HFFc6 (cell line): ENCODE results near the gene MOGAT3. TPM values are rescaled to one million over a fixed set of nuclear protein-coding genes. Genes with fewer than 3 reads are reported as not detected.

Experiments
- DNase-seq: peaks from one replicate; pipeline ENCODE4 v3.0.0-alpha.2; 2018
- H3K27ac Mint-ChIP-seq: 2 replicates; pipeline ENCODE4 v1.8.0; 2020; ENCODE audit warnings: mild to moderate bottlenecking, mixed read lengths
- H3K27me3 Mint-ChIP-seq: 2 replicates; pipeline ENCODE4 v1.8.0; 2021; ENCODE audit warnings: mild to moderate bottlenecking, moderate library complexity, mixed read lengths; ENCODE audit not compliant: insufficient read depth
- H3K36me3 Mint-ChIP-seq: 2 replicates; pipeline ENCODE4 v1.8.0; 2021; ENCODE audit warnings: low read depth, mixed read lengths
- H3K4me1 Mint-ChIP-seq: 2 replicates; pipeline ENCODE4 v1.8.0; 2020; ENCODE audit warnings: low read depth, mixed read lengths
- H3K4me3 Mint-ChIP-seq: 2 replicates; pipeline ENCODE4 v1.8.0; 2020; ENCODE audit warnings: mild to moderate bottlenecking, moderate library complexity, mixed read lengths
- H3K9me3 Mint-ChIP-seq: 2 replicates; pipeline ENCODE4 v1.8.0; 2020; ENCODE audit warnings: mild to moderate bottlenecking, mixed read lengths
- total RNA-seq, 6 experiments: library from RNA; stranded (reverse); fragmentation: NEBNext Ultra II Directional; extraction: Animal tissue kit (Norgen Biotek cat#: 25700); gene quantifications; 2 replicates in 1 of 6; 3 replicates in 5 of 6; pipeline ENCODE4 v1.2.3, GENCODE V29; 2021
- TF ChIP-seq, protein P1 (sequence below): fragments of 200-600 bp; sonication (generic); IDR thresholded peaks from 2 replicates; pipeline ENCODE4 v1.5.0; 2021; ENCODE audit warnings: antibody characterized with exemption, mild to moderate bottlenecking

MOGAT3 gene
- total RNA-seq, 6 experiments from 2014 or later = not detected

DNA sequence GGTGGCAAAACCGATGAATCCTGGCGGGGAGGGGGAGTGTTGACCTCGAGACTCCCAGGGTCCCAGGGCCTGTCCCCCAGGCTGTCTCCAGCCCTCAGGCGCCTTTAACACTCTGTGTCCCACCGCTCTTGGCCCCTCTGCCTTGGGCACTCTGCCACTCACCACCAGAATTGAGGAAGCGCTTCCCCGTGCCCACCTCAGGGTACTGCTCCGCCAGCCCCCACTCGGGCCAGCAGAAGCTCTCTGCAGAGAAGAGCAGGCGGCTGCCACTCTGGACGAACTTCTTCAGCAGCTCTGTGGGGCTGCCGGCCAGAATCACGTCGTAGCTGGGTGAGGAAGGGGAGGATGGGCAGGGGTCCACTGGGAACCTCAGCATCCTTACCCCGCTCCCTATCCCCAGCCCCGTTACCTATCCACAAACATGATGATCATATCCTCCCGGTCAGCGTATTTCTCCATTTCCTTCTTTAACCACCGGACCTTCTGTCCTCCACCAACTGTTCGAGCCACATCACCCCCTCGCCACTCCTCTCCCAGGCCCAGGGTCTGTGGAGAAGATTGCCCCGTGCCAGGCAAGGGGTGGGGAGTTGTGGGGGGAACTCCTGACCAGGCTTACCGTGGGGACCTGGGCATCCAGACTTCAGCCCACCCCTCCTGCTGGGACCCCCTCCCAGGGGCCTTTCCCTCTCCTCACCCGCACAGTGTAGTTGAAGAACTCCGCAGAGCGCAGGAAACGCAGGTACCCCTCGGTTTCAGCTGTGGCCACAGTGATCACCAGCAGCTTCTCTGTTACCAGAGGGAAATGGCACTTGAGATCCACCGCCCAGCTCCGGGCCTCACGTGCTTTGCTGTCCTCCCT, 15.4 kb upstream of the MOGAT3 start:
- peak overlapping the region; percentile 73 for H3K27ac Mint-ChIP-seq
- no peak for DNase-seq
- peaks cover 41% of the 10 kb centered on the region for H3K4me1 Mint-ChIP-seq
- peaks cover 7% of the 10 kb centered on the region; the same call in 1 of the 2 replicates for H3K36me3 Mint-ChIP-seq
- TF ChIP-seq, protein P1, sequence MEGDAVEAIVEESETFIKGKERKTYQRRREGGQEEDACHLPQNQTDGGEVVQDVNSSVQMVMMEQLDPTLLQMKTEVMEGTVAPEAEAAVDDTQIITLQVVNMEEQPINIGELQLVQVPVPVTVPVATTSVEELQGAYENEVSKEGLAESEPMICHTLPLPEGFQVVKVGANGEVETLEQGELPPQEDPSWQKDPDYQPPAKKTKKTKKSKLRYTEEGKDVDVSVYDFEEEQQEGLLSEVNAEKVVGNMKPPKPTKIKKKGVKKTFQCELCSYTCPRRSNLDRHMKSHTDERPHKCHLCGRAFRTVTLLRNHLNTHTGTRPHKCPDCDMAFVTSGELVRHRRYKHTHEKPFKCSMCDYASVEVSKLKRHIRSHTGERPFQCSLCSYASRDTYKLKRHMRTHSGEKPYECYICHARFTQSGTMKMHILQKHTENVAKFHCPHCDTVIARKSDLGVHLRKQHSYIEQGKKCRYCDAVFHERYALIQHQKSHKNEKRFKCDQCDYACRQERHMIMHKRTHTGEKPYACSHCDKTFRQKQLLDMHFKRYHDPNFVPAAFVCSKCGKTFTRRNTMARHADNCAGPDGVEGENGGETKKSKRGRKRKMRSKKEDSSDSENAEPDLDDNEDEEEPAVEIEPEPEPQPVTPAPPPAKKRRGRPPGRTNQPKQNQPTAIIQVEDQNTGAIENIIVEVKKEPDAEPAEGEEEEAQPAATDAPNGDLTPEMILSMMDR = no peak
- H3K4me3 Mint-ChIP-seq = peak overlapping the region; percentile 98
- no peaks in the 10 kb centered on the region for H3K9me3 Mint-ChIP-seq
- peaks cover 3% of the 10 kb centered on the region; the same call in 1 of the 2 replicates for H3K27me3 Mint-ChIP-seq

DNA sequence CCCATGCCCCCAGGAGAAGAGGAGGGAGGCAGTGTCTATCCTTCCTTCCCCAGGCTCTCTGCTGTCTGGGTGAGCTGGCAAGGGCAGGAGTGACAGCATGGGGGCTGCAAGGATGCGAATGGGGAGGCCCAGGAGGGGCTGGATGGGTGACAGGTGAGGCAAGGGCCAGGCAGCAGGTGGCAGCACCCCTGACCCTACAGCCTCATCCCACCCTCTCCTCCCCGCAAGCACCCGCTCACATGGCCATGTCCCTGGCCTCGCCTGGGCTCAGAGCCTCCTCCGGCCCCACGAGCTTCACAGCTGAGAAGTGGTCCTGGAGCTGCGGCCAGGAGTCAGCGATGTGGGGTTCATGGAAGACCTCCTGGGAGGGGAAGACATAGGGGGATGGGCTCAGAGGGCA, 11.2 kb upstream of the MOGAT3 start:
- Mint-ChIP-seq H3K9me3 (no peaks in the 10 kb centered on the region), H3K27me3 (peaks cover 3% of the 10 kb centered on the region; the same call in 1 of the 2 replicates), H3K4me1 (peaks cover 20% of the 10 kb centered on the region), H3K27ac (no peak overlapping the region), H3K4me3 (no peak overlapping the region), H3K36me3 (peaks cover 11% of the 10 kb centered on the region; the same call in 1 of the 2 replicates)
- TF ChIP-seq, protein P1 = no peak
- no peak for DNase-seq

DNA sequence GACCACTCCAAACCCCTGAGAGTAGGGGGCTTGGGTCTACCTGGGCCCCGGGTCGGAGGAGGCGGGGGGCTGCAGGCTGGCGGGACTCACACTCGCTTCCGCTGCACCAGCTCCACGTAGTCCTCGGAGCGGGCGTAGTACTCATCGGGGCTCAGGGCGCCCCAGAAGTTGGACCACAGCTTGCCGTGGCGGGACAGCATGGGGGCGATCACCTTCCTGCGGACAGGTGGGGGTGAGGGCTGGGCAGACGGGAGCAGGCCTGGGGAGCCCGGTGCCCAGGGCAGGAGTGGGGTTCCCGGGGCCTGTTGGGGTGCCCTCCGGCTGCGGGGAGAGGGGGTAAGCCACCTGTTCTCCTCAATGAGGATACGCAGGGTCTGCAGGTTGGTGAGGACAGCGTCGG, 10.7 kb upstream of the MOGAT3 start:
- Mint-ChIP-seq H3K36me3 (peaks cover 8% of the 10 kb centered on the region; the same call in 1 of the 2 replicates), H3K9me3 (no peaks in the 10 kb centered on the region), H3K27ac (no peak overlapping the region), H3K4me1 (peaks cover 17% of the 10 kb centered on the region), H3K27me3 (no peaks in the 10 kb centered on the region; the same call in 1 of the 2 replicates), H3K4me3 (no peak overlapping the region)
- TF ChIP-seq, protein P1 = no peak
- no peak for DNase-seq

DNA sequence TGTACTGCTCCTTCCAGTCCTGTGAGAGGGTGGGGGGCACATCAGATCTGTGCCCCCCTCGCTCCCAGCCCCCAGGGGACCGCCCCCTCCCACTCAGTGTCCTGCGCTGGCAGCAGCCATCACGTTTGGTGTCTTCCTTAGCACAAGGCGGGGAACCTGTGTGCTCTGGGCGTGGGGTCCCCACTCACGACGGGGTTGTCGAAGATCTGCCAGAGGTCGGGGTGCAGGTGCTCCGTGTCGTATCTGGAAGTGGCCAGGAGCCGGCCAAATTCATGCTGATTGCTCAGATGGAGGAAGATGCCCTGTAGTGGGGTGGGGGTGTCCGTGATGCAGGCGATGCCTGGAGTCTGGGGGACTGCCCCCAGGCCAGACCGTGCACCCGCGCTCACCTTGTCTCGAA, 9.3 kb upstream of the MOGAT3 start:
- DNase-seq = no peak
- Mint-ChIP-seq H3K4me1 (peaks cover 3% of the 10 kb centered on the region; the same call in 1 of the 2 replicates), H3K36me3 (peaks cover 4% of the 10 kb centered on the region; the same call in 1 of the 2 replicates), H3K9me3 (no peaks in the 10 kb centered on the region), H3K27me3 (no peaks in the 10 kb centered on the region; the same call in 1 of the 2 replicates), H3K27ac (no peak overlapping the region), H3K4me3 (no peak overlapping the region)
- TF ChIP-seq, protein P1 = no peak

DNA sequence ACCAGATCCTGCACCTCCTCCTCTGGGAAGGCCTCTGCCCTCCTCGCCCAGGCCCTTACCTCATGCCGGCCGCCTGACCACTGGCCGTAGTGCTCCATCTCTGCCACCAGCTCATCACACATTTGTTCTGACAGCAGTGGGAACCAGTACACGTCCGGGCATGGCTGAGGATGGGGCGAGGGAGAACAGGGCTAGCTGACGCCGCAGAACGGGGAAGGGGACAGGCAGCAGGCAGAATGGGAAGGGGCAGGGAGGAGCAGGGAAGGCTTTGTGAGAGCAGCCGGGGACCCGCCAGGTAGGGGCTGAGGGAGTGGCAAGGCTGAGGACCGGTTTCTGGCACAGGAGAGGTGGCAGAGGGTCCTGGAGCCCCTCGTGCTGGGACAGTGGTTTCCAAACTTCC, 8.0 kb upstream of the MOGAT3 start:
- no peaks in the 10 kb centered on the region for H3K4me1 Mint-ChIP-seq
- no peaks in the 10 kb centered on the region for H3K9me3 Mint-ChIP-seq
- H3K4me3 Mint-ChIP-seq = no peak overlapping the region
- peaks cover 4% of the 10 kb centered on the region; the same call in 1 of the 2 replicates for H3K36me3 Mint-ChIP-seq
- no peak for DNase-seq
- H3K27me3 Mint-ChIP-seq = no peaks in the 10 kb centered on the region; the same call in 1 of the 2 replicates
- no peak overlapping the region for H3K27ac Mint-ChIP-seq
- TF ChIP-seq, protein P1 = no peak
